ENCODE results near the gene SMAD2. TPM values are rescaled to one million over a fixed set of nuclear protein-coding genes. Genes with fewer than 3 reads are reported as not detected.
"Not testable (repeated sequence)": the region's sequence is repeated elsewhere in the genome, so short reads cannot be mapped to it uniquely, and the experiment has no call there.

Gene SMAD2
- 100 to 1,000 TPM; 156 to 166 TPM for total RNA-seq

- ATAC-seq (peak; percentile 77), DNase-seq (peak; percentile 86)
- peak within 1 kb of the TSS; percentile 96 for H3K4me3 Mint-ChIP-seq
- peaks cover 10% of the 10 kb centered on the region for H3K36me3 Mint-ChIP-seq
- H3K4me1 Mint-ChIP-seq: peaks cover 45% of the 10 kb centered on the region
- peak within 1 kb of the TSS; percentile 94 for H3K27ac Mint-ChIP-seq
- H3K27me3 Mint-ChIP-seq: no peaks in the 10 kb centered on the region
- no peaks in the 10 kb centered on the region for H3K9me3 Mint-ChIP-seq (ENCODE audit: low read depth)
- CTCF ChIA-PET: interaction anchor here (0.7 to 2.1 kb wide), 5 partner anchors 9 to 158 kb away, joined by 3 to 6 read pairs (median 4); no protein-coding TSS in a partner anchor
These were observed at the start of gene SMAD2 for GRCh38 chr18:47930199-47930930. TSS of gene SMAD2 (minus strand) at chr18:47930659. CDS start at chr18:47896756, 33,903 bp downstream.

DNA sequence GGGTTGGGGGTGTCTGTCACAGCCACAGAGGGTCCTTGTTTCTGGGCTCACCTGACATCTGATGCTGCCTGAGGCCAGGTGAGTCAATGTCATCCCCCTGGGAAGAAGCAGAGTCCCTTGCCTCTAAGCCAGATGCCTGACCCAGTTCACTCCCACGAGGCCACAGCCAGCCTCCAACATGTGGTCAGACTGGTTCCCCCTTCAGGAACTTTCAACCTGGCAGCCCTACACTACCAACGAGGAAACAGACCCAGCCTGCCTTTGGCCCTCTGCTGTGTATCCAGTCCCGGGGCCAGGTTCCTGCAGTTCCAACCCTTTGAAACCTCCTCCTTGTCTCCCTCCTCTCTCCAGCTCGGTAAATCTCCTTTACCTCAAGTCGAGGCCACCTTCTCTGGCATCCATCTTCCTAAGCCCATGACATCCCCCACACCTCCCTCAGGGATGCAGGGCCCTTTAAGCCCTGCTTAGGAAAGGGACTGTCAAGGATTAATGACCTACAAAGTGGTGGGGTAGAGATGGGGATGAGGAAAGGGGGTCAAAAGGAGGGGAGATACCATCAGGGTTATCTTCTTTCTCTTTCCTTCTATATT is 49.2 kb upstream of the SMAD2 start:
- H3K4me1 Mint-ChIP-seq: peaks cover 3% of the 10 kb centered on the region
- CTCF ChIA-PET: no interaction called here
- no peak for DNase-seq
- no peak overlapping the region for H3K27ac Mint-ChIP-seq
- H3K27me3 Mint-ChIP-seq: peaks cover 10% of the 10 kb centered on the region
- no peak for ATAC-seq
- H3K9me3 Mint-ChIP-seq (ENCODE audit: low read depth): no peaks in the 10 kb centered on the region
- H3K36me3 Mint-ChIP-seq: no peaks in the 10 kb centered on the region
- H3K4me3 Mint-ChIP-seq: no peak overlapping the region

DNA sequence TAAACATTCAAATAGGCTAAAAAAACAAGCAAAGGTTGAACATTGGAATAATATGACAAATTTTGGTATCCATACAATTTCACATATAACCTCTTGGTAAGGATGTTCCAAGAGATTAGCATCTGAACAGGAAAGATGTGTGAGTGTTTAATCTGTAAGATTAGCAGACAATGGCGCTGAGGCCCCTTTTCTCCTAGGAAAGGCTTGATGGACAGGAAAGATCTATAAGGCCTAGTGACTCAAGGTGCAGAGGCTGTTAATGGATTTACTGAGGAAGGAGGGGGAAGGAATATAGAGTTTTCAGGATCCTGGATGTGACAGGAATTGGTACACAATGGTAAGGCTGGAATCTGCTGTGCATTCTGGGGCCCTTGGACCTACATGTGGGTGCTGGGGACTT is 48.1 kb upstream of the SMAD2 start:
- DNase-seq: no peak
- no peak overlapping the region for H3K4me3 Mint-ChIP-seq
- CTCF ChIA-PET: no interaction called here
- H3K4me1 Mint-ChIP-seq: no peaks in the 10 kb centered on the region
- H3K36me3 Mint-ChIP-seq: no peaks in the 10 kb centered on the region
- H3K27me3 Mint-ChIP-seq: peaks cover 17% of the 10 kb centered on the region
- no peak for ATAC-seq
- no peaks in the 10 kb centered on the region for H3K9me3 Mint-ChIP-seq (ENCODE audit: low read depth)
- H3K27ac Mint-ChIP-seq: no peak overlapping the region

- Mint-ChIP-seq H3K27ac (no peak overlapping the region), H3K4me3 (no peak overlapping the region), H3K4me1 (no peaks in the 10 kb centered on the region), H3K9me3 (ENCODE audit: low read depth) (no peaks in the 10 kb centered on the region), H3K27me3 (peaks cover 21% of the 10 kb centered on the region), H3K36me3 (no peaks in the 10 kb centered on the region)
- DNase-seq (no peak), ATAC-seq (no peak)
- CTCF ChIA-PET: no interaction called here
These were observed 47.7 kb upstream of the SMAD2 start for GRCh38 chr18:47978141-47978540.

DNA sequence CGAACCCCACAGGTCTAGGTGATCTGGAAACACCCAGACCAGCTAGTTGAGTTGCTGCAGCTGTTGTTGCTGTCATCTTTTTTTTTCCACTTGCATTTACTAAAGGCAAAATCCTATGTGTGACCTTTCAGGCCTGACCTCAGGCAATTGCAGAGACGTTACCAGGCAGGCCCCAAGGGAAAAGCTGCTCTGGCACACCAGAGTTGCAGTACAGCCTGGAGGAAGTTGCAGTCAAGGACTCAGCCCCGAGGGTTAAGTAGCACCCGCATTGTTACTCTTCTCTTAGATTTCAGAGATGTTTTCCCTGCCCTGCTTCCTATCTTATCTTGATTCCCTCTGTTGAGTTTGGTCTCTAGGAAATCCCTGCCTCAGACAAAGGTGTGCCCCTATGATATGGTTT is 45.2 kb upstream of the SMAD2 start:
- Mint-ChIP-seq H3K27me3 (peaks cover 31% of the 10 kb centered on the region), H3K4me3 (no peak overlapping the region), H3K4me1 (no peaks in the 10 kb centered on the region), H3K36me3 (no peaks in the 10 kb centered on the region), H3K27ac (no peak overlapping the region), H3K9me3 (ENCODE audit: low read depth) (no peaks in the 10 kb centered on the region)
- DNase-seq (no peak), ATAC-seq (no peak)
- CTCF ChIA-PET: no interaction called here

GRCh38 chr18:47975105-47975504 is 44.6 kb upstream of the SMAD2 start:
- H3K4me3 Mint-ChIP-seq: no peak overlapping the region
- peaks cover 31% of the 10 kb centered on the region for H3K27me3 Mint-ChIP-seq
- ATAC-seq (no peak), DNase-seq (no peak)
- H3K36me3 Mint-ChIP-seq: no peaks in the 10 kb centered on the region
- no peak overlapping the region for H3K27ac Mint-ChIP-seq
- CTCF ChIA-PET: no interaction called here
- no peaks in the 10 kb centered on the region for H3K4me1 Mint-ChIP-seq
- no peaks in the 10 kb centered on the region for H3K9me3 Mint-ChIP-seq (ENCODE audit: low read depth)

- no peaks in the 10 kb centered on the region for H3K36me3 Mint-ChIP-seq
- H3K9me3 Mint-ChIP-seq (ENCODE audit: low read depth): no peaks in the 10 kb centered on the region
- no peaks in the 10 kb centered on the region for H3K4me1 Mint-ChIP-seq
- no peak overlapping the region for H3K27ac Mint-ChIP-seq
- ATAC-seq (no peak), DNase-seq (no peak)
- CTCF ChIA-PET: interaction anchor here (0.5 to 3.1 kb wide), 3 partner anchors 27 to 178 kb away, joined by 3 to 9 read pairs (median 4); no protein-coding TSS in a partner anchor
- H3K4me3 Mint-ChIP-seq: no peak overlapping the region
- H3K27me3 Mint-ChIP-seq: peaks cover 25% of the 10 kb centered on the region
These were observed 40.4 kb upstream of the SMAD2 start for GRCh38 chr18:47970664-47971531.

- Mint-ChIP-seq H3K4me1 (no peaks in the 10 kb centered on the region), H3K27me3 (peaks cover 21% of the 10 kb centered on the region), H3K9me3 (ENCODE audit: low read depth) (no peaks in the 10 kb centered on the region), H3K27ac (no peak overlapping the region), H3K36me3 (no peaks in the 10 kb centered on the region), H3K4me3 (no peak overlapping the region)
- no peak for ATAC-seq
- CTCF ChIA-PET: interaction anchor here (1.4 to 3.1 kb wide), 2 partner anchors 28 to 38 kb away, joined by 4 to 9 read pairs; no protein-coding TSS in a partner anchor
- no peak for DNase-seq
These were observed 39.4 kb upstream of the SMAD2 start for GRCh38 chr18:47969816-47970215.

- H3K36me3 Mint-ChIP-seq: no peaks in the 10 kb centered on the region
- H3K27ac Mint-ChIP-seq: no peak overlapping the region
- H3K4me1 Mint-ChIP-seq: no peaks in the 10 kb centered on the region
- CTCF ChIA-PET: interaction anchor here (3.1 kb wide), 1 partner anchor 39 kb away, joined by 9 read pairs; no protein-coding TSS in a partner anchor
- peaks cover 15% of the 10 kb centered on the region for H3K27me3 Mint-ChIP-seq
- ATAC-seq (no peak), DNase-seq (no peak)
- no peak overlapping the region for H3K4me3 Mint-ChIP-seq
- H3K9me3 Mint-ChIP-seq (ENCODE audit: low read depth): no peaks in the 10 kb centered on the region
These were observed 38.3 kb upstream of the SMAD2 start for GRCh38 chr18:47968721-47969120.

DNA sequence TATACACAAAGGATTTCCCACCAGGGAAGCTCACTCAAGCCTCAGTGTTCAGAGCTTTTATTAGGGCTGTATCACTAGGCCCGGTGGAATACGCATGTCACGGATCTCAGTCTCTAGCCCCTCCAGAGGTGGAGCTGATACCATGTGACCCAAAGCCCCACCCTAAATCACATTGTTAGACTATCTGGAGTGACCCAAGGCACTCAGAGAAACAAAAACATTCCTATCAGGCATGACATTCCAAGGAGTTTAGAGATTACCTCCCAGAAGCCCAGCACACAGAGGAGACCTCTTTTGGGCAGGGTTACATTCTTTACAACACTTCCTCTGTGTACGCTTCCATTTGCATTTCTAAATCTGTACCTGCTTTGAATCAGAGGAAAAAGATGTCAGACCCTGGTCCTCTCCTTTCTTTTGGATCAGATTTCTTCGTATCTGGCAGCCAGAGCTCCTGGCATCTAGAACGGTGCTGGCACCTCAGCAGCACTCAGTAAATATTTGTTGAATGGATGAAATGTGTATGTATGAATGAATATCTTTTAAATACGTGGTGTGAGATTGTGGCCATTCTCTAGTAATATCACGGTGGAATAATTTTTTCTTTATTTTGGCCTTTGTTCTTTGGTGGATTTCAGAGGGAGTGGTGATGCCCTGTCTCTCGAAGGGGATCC is 37.7 kb upstream of the SMAD2 start:
- Mint-ChIP-seq H3K9me3 (ENCODE audit: low read depth) (no peaks in the 10 kb centered on the region), H3K4me3 (no peak overlapping the region), H3K4me1 (no peaks in the 10 kb centered on the region), H3K36me3 (no peaks in the 10 kb centered on the region), H3K27ac (no peak overlapping the region), H3K27me3 (peaks cover 9% of the 10 kb centered on the region)
- CTCF ChIA-PET: interaction anchor here (3.1 kb wide), 1 partner anchor 39 kb away, joined by 9 read pairs; no protein-coding TSS in a partner anchor
- ATAC-seq (no peak), DNase-seq (no peak)

- DNase-seq (no peak), ATAC-seq (no peak)
- Mint-ChIP-seq H3K9me3 (ENCODE audit: low read depth) (peaks cover 9% of the 10 kb centered on the region), H3K27me3 (peaks cover 2% of the 10 kb centered on the region), H3K4me1 (no peaks in the 10 kb centered on the region), H3K4me3 (no peak overlapping the region), H3K27ac (no peak overlapping the region), H3K36me3 (peaks cover 5% of the 10 kb centered on the region)
- CTCF ChIA-PET: interaction anchor here (0.7 to 1.6 kb wide), 2 partner anchors 10 to 64 kb away, joined by 3 read pairs; no protein-coding TSS in a partner anchor
These were observed 33.6 kb upstream of the SMAD2 start for GRCh38 chr18:47964053-47964452.

DNA sequence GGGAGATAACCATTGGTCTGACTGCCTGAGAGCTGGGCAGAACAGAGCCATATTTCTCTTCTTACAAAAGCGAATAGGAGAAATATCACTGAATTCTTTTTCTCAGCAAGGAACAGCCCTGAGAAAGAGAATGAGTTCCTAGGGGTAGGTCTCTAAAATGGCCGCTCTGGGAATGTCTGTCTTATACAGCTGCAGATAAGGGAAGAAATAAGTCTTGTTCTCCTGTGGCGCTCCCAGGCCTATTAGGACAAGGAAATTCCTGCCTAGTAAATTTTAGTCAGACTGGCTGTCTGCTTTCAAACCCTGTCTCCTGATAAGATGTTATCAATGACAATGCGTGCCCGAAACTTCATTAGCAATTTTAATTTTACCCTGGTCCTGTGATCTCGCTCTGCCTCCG is 30.5 kb upstream of the SMAD2 start:
- H3K27ac Mint-ChIP-seq; H3K4me1 Mint-ChIP-seq; H3K36me3 Mint-ChIP-seq; H3K9me3 Mint-ChIP-seq (ENCODE audit: low read depth); DNase-seq; CTCF ChIA-PET; ATAC-seq; H3K4me3 Mint-ChIP-seq; H3K27me3 Mint-ChIP-seq: not testable (repeated sequence)

- CTCF ChIA-PET: interaction anchor here (0.8 to 1.7 kb wide), 3 partner anchors 13 to 181 kb away, joined by 3 to 5 read pairs (median 4); no protein-coding TSS in a partner anchor
- Mint-ChIP-seq H3K4me1 (peaks cover 18% of the 10 kb centered on the region), H3K9me3 (ENCODE audit: low read depth) (no peaks in the 10 kb centered on the region), H3K27me3 (peaks cover 15% of the 10 kb centered on the region), H3K36me3 (no peaks in the 10 kb centered on the region), H3K4me3 (peak overlapping the region; percentile 40), H3K27ac (peak overlapping the region; percentile 91)
- ATAC-seq (peak; percentile 95), DNase-seq (peak; percentile 76)
These were observed 23.0 kb upstream of the SMAD2 start for GRCh38 chr18:47953471-47953931.

Data from activated CD8-positive, alpha-beta memory T cell treated with anti-CD3 and anti-CD28 coated beads, Interleukin-2, amount 10 ng/mL, durations not matched to agents 7 days and 5 days (primary cell).